ENCODE results near the gene PEX6.
"Not testable (repeated sequence)": the region's sequence is repeated elsewhere in the genome, so short reads cannot be mapped to it uniquely, and the experiment has no call there.

The PEX6 gene

DNA sequence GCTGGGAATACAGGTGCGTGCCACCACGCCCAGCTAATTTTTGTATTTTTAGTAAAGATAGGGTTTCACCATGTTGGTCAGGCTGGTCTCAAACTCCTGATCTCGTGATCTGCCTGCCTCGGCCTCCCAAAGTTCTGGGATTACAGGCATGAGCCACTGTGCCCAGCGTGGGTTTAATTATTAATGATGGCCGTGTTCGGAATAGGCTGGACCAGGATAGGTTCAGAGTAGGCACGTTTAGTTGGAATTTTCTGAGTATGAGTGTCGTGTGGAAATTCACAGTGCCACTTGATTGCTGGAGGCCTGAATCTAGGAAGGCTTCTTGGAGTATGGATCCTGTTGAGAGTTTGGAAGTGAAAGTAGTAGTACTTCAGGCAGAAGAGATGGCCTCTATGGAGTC, 19.2 kb upstream of the PEX6 start:
- not testable (repeated sequence) for H3K23ac ChIP-seq (ENCODE audit: low read depth, low read length, poor library complexity); H2AK5ac ChIP-seq (ENCODE audit: low read depth, low read length); H3K4me3 ChIP-seq (ENCODE audit: low read length in 2 of 2); H3K27ac ChIP-seq (replicated peaks; ENCODE audit: low read length); H3K18ac ChIP-seq (ENCODE audit: low read length); H3K9me3 ChIP-seq (replicated peaks in 1 of 2; ENCODE audit: control insufficient read depth in 2 of 2, insufficient read depth in 1 of 2, low read depth in 1 of 2, low read length in 2 of 2); H2AFZ ChIP-seq (ENCODE audit: low read length); H2BK5ac ChIP-seq (ENCODE audit: low read length); H4K91ac ChIP-seq (ENCODE audit: low read depth, low read length, poor library complexity); H3K4ac ChIP-seq (ENCODE audit: low read length); H2BK120ac ChIP-seq (ENCODE audit: low read depth, low read length); H3K4me2 ChIP-seq (ENCODE audit: insufficient read depth, low read length, poor library complexity, severe bottlenecking); H3K79me1 ChIP-seq (ENCODE audit: low read depth, low read length); H3K9ac ChIP-seq (ENCODE audit: low read depth, low read length, poor library complexity); H4K8ac ChIP-seq (ENCODE audit: low read depth, low read length); DNase-seq (ENCODE audit: low spot score); H3K4me1 ChIP-seq (ENCODE audit: control insufficient read depth in 2 of 2, insufficient read depth in 1 of 2, low read depth in 1 of 2, low read length in 2 of 2); H3K14ac ChIP-seq (ENCODE audit: low read length); H3K27me3 ChIP-seq (ENCODE audit: control insufficient read depth in 3 of 3, insufficient read depth in 3 of 3, low read depth in 1 of 3, low read length in 3 of 3); H2BK15ac ChIP-seq (ENCODE audit: low read length); H2BK12ac ChIP-seq (ENCODE audit: low read length)
- WGBS, 2 donors (ENCODE audit: extremely low coverage in 2 of 2, insufficient read length in 2 of 2, insufficient replicate concordance in 1 of 2) = no CpG with 5 or more reads among the region's 9 CpGs
- H3K36me3 ChIP-seq (replicated peaks in 1 of 2; ENCODE audit: control insufficient read depth in 2 of 2, insufficient read depth in 2 of 2, low read length in 2 of 2) = peaks cover 0 to 21% of the 10 kb centered on the region in 2 donors

- no peak overlapping the region for H3K4ac ChIP-seq (ENCODE audit: low read length)
- no peak overlapping the region for H3K23ac ChIP-seq (ENCODE audit: low read depth, low read length, poor library complexity)
- peaks cover 0 to 19% of the 10 kb centered on the region in 2 donors for H3K36me3 ChIP-seq (replicated peaks in 1 of 2; ENCODE audit: control insufficient read depth in 2 of 2, insufficient read depth in 2 of 2, low read length in 2 of 2)
- H3K4me3 ChIP-seq (ENCODE audit: low read length in 2 of 2) = no peak overlapping the region
- H3K9me3 ChIP-seq (replicated peaks in 1 of 2; ENCODE audit: control insufficient read depth in 2 of 2, insufficient read depth in 1 of 2, low read depth in 1 of 2, low read length in 2 of 2) = no peaks in the 10 kb centered on the region
- no peak overlapping the region for H4K91ac ChIP-seq (ENCODE audit: low read depth, low read length, poor library complexity)
- H3K14ac ChIP-seq (ENCODE audit: low read length) = no peak overlapping the region
- H3K79me1 ChIP-seq (ENCODE audit: low read depth, low read length) = no peaks in the 10 kb centered on the region
- no peak for DNase-seq (ENCODE audit: low spot score)
- no peak overlapping the region for H3K4me2 ChIP-seq (ENCODE audit: insufficient read depth, low read length, poor library complexity, severe bottlenecking)
- no peak overlapping the region for H3K18ac ChIP-seq (ENCODE audit: low read length)
- H2BK5ac ChIP-seq (ENCODE audit: low read length) = no peak overlapping the region
- no peaks in the 10 kb centered on the region for H3K27me3 ChIP-seq (ENCODE audit: control insufficient read depth in 3 of 3, insufficient read depth in 3 of 3, low read depth in 1 of 3, low read length in 3 of 3)
- no peak overlapping the region for H2BK120ac ChIP-seq (ENCODE audit: low read depth, low read length)
- no peak overlapping the region for H2AK5ac ChIP-seq (ENCODE audit: low read depth, low read length)
- H3K9ac ChIP-seq (ENCODE audit: low read depth, low read length, poor library complexity) = no peak overlapping the region
- peaks cover 0 to 2% of the 10 kb centered on the region in 2 donors for H3K4me1 ChIP-seq (ENCODE audit: control insufficient read depth in 2 of 2, insufficient read depth in 1 of 2, low read depth in 1 of 2, low read length in 2 of 2)
- no peak overlapping the region for H3K27ac ChIP-seq (replicated peaks; ENCODE audit: low read length)
- no peak overlapping the region for H2BK15ac ChIP-seq (ENCODE audit: low read length)
- H4K8ac ChIP-seq (ENCODE audit: low read depth, low read length) = no peak overlapping the region
- H2AFZ ChIP-seq (ENCODE audit: low read length) = no peak overlapping the region
- H2BK12ac ChIP-seq (ENCODE audit: low read length) = no peak overlapping the region
Observed at GRCh38 chr6:42996513-42996912, 17.5 kb upstream of the PEX6 start.

- Histone ChIP-seq H3K27ac (replicated peaks; ENCODE audit: low read length) (no peak overlapping the region), H3K4me3 (ENCODE audit: low read length in 2 of 2) (no peak overlapping the region), H2BK15ac (ENCODE audit: low read length) (no peak overlapping the region), H3K4me2 (ENCODE audit: insufficient read depth, low read length, poor library complexity, severe bottlenecking) (no peak overlapping the region), H3K79me1 (ENCODE audit: low read depth, low read length) (no peaks in the 10 kb centered on the region), H3K14ac (ENCODE audit: low read length) (no peak overlapping the region), H3K9ac (ENCODE audit: low read depth, low read length, poor library complexity) (no peak overlapping the region), H3K9me3 (replicated peaks in 1 of 2; ENCODE audit: control insufficient read depth in 2 of 2, insufficient read depth in 1 of 2, low read depth in 1 of 2, low read length in 2 of 2) (no peaks in the 10 kb centered on the region), H3K27me3 (ENCODE audit: control insufficient read depth in 3 of 3, insufficient read depth in 3 of 3, low read depth in 1 of 3, low read length in 3 of 3) (no peaks in the 10 kb centered on the region), H3K4ac (ENCODE audit: low read length) (no peak overlapping the region), H2AFZ (ENCODE audit: low read length) (no peak overlapping the region), H3K4me1 (ENCODE audit: control insufficient read depth in 2 of 2, insufficient read depth in 1 of 2, low read depth in 1 of 2, low read length in 2 of 2) (no peaks in the 10 kb centered on the region), H3K36me3 (replicated peaks in 1 of 2; ENCODE audit: control insufficient read depth in 2 of 2, insufficient read depth in 2 of 2, low read length in 2 of 2) (peaks cover 9 to 40% of the 10 kb centered on the region in 2 donors), H2BK5ac (ENCODE audit: low read length) (no peak overlapping the region), H4K8ac (ENCODE audit: low read depth, low read length) (no peak overlapping the region), H3K18ac (ENCODE audit: low read length) (no peak overlapping the region), H2BK120ac (ENCODE audit: low read depth, low read length) (no peak overlapping the region), H4K91ac (ENCODE audit: low read depth, low read length, poor library complexity) (no peak overlapping the region), H2BK12ac (ENCODE audit: low read length) (no peak overlapping the region), H3K23ac (ENCODE audit: low read depth, low read length, poor library complexity) (no peak overlapping the region), H2AK5ac (ENCODE audit: low read depth, low read length) (no peak overlapping the region)
- WGBS, 2 donors (ENCODE audit: extremely low coverage in 2 of 2, insufficient read length in 2 of 2, insufficient replicate concordance in 1 of 2) = no CpG with 5 or more reads among the region's 2 CpGs
- DNase-seq (ENCODE audit: low spot score) = no peak
Observed at GRCh38 chr6:42993445-42993844, 14.5 kb upstream of the PEX6 start.

- no peak overlapping the region for H3K4me2 ChIP-seq (ENCODE audit: insufficient read depth, low read length, poor library complexity, severe bottlenecking)
- no peak overlapping the region for H4K91ac ChIP-seq (ENCODE audit: low read depth, low read length, poor library complexity)
- H3K18ac ChIP-seq (ENCODE audit: low read length) = no peak overlapping the region
- no peak overlapping the region for H3K27ac ChIP-seq (replicated peaks; ENCODE audit: low read length)
- H3K4ac ChIP-seq (ENCODE audit: low read length) = no peak overlapping the region
- no peaks in the 10 kb centered on the region for H3K9me3 ChIP-seq (replicated peaks in 1 of 2; ENCODE audit: control insufficient read depth in 2 of 2, insufficient read depth in 1 of 2, low read depth in 1 of 2, low read length in 2 of 2)
- H3K79me1 ChIP-seq (ENCODE audit: low read depth, low read length) = peaks cover 3% of the 10 kb centered on the region
- H3K14ac ChIP-seq (ENCODE audit: low read length) = no peak overlapping the region
- no peaks in the 10 kb centered on the region for H3K27me3 ChIP-seq (ENCODE audit: control insufficient read depth in 3 of 3, insufficient read depth in 3 of 3, low read depth in 1 of 3, low read length in 3 of 3)
- no peak for DNase-seq (ENCODE audit: low spot score)
- H2AK5ac ChIP-seq (ENCODE audit: low read depth, low read length) = no peak overlapping the region
- no CpG with 5 or more reads among the region's 5 CpGs for WGBS, 2 donors (ENCODE audit: extremely low coverage in 2 of 2, insufficient read length in 2 of 2, insufficient replicate concordance in 1 of 2)
- no peak overlapping the region for H3K4me3 ChIP-seq (ENCODE audit: low read length in 2 of 2)
- no peak overlapping the region for H2BK5ac ChIP-seq (ENCODE audit: low read length)
- H2BK120ac ChIP-seq (ENCODE audit: low read depth, low read length) = no peak overlapping the region
- no peak overlapping the region for H2AFZ ChIP-seq (ENCODE audit: low read length)
- H3K36me3 ChIP-seq (replicated peaks in 1 of 2; ENCODE audit: control insufficient read depth in 2 of 2, insufficient read depth in 2 of 2, low read length in 2 of 2) = peaks cover 11 to 59% of the 10 kb centered on the region in 2 donors
- no peak overlapping the region for H3K23ac ChIP-seq (ENCODE audit: low read depth, low read length, poor library complexity)
- H4K8ac ChIP-seq (ENCODE audit: low read depth, low read length) = no peak overlapping the region
- H3K9ac ChIP-seq (ENCODE audit: low read depth, low read length, poor library complexity) = no peak overlapping the region
- no peak overlapping the region for H2BK15ac ChIP-seq (ENCODE audit: low read length)
- H3K4me1 ChIP-seq (ENCODE audit: control insufficient read depth in 2 of 2, insufficient read depth in 1 of 2, low read depth in 1 of 2, low read length in 2 of 2) = peaks cover 4 to 6% of the 10 kb centered on the region in 2 donors
- H2BK12ac ChIP-seq (ENCODE audit: low read length) = no peak overlapping the region
Observed at GRCh38 chr6:42989923-42990322, 10.9 kb upstream of the PEX6 start.
